Skin epidermis (tissue), 12 donors: ENCODE data around the gene RBM34.
A peak's percentile ranks its signal among the peaks of the same experiment; 100 is the strongest.
"Not testable (repeated sequence)": the region's sequence is repeated elsewhere in the genome, so short reads cannot be mapped to it uniquely, and the experiment has no call there.

Experiments used
- H3K27ac ChIP-seq, 21 experiments: fragments of 200-600 bp; sonication (generic) in 11 of 21; one replicate each; pipeline ENCODE4 v1.5.0; 2020; ENCODE audit warnings: mild to moderate bottlenecking in 3 of 21, inconsistent platforms in 2 of 21, moderate library complexity in 2 of 21
- H3K4me3 ChIP-seq, 7 experiments: fragments of 200-600 bp; sonication (generic) in 2 of 7; one replicate each; pipeline ENCODE4 v1.5.0; 2020; ENCODE audit warnings: inconsistent platforms in 2 of 7, mild to moderate bottlenecking in 2 of 7, moderate library complexity in 1 of 7

The RBM34 gene

DNA sequence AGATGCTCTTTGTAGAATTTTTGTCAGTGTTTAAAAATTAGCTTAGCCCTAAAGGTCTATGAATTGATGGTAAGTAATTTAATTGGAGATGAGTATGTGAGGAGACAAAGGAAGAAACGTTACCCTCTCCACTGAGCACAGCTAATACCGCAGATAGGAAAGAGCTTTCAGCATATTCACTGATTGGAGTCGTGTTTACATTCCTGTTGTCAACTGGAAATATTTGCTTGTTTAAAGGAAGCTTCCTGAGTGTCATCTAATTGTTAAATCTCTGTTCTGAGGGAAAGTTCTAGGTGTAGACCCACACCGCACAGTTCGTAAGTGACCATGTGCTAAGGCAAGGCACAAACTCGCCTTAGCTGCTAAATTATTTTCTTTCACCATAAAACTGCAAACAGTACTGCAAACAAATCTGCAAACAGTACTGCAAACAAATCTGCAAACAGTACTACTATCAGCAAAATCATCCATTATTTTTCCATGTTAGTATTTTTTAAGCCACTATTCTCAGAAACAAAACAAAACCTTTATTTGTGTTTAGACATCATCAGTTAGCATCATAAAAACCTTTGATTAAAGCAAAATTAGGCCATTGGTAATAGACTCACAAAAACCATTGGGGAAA, 65.0 kb downstream of the RBM34 start:
- Histone ChIP-seq H3K4me3 (no peak overlapping the region), H3K27ac (no peak overlapping the region)

DNA sequence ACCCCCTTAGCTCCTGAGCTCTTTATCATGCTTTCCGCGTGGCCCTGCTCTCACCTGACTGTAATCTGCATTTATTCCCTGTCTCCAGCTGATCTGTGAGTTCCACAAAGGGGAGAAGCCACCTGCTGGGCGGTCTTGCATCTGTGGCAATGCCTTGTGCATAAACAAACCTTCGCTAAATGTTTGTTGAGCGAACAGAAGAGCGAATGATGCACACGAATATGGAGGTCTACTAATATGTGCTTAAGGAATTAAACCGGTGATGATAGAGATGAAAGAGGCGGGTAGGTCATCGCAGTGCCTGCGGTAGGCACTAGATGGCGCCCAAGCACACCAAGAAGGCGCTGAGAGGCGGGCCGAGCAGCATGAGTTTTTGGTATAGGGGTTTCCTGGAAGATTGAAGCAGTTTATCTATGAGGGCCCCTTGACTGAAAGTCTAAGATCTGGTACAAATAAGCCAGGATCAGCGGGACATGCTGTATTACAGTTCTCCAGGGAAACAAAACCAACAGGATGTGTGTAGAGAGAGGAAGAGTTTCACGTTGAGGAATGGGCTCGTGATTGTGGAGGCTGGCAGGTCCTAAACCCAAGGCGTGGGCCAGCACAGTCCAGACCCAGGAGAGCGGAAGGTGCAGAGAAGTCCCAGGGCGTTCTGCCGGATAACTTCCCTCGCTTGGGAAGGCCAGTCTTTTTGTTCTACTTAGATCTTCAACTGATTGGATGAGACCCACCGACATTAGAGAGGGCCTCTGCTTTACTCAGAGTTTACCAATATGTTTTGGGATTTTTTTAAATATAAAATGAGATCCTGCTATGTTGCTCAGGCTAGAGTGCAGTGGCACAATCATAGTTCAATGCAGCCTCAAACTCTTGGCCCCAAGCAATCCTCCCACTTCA, 67.1 kb downstream of the RBM34 start:
- Histone ChIP-seq H3K4me3 (no peak overlapping the region), H3K27ac (no peak overlapping the region)

GRCh38 chr1:235093013-235093695, 67.9 kb downstream of the RBM34 start:
- no peak overlapping the region for H3K4me3 ChIP-seq
- H3K27ac ChIP-seq = no peak overlapping the region

DNA sequence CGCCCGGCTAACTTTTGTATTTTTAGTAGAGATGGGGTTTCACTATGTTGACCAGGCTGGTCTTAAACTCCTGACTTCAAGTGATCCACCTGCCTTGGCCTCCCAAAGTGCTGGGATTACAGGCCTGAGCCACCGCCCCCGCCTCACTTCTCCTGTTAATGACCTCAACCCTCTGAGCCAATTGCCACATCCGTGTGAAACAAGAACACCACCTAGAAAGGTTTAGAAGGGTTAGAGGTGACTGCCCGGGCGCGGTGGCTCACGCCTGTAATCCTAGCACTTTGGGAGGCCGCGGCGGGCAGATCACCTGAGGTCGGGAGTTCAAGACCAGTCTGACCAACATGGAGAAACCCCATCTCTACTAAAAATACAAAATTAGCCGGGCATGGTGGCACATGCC, 68.6 kb downstream of the RBM34 start:
- H3K27ac ChIP-seq, H3K4me3 ChIP-seq: not testable (repeated sequence)

DNA sequence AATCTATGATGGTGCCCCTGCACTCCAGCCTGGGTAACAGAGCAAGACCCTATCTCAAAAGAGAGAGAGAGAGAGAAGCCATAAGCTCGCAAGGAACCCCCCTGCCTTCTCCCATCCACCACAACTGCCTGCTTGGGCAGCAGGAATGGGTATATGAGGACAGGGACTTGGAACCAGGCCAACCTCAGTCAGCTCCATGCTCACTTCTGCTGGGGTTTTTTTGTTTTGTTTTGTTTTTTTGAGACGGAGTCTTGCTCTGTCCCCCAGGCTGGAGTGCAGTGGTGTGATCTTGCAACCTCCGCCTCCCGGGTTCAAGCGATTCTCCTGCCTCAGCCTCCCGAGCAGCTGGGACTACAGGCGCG, 69.0 kb downstream of the RBM34 start:
- H3K4me3 ChIP-seq, H3K27ac ChIP-seq: not testable (repeated sequence)

DNA sequence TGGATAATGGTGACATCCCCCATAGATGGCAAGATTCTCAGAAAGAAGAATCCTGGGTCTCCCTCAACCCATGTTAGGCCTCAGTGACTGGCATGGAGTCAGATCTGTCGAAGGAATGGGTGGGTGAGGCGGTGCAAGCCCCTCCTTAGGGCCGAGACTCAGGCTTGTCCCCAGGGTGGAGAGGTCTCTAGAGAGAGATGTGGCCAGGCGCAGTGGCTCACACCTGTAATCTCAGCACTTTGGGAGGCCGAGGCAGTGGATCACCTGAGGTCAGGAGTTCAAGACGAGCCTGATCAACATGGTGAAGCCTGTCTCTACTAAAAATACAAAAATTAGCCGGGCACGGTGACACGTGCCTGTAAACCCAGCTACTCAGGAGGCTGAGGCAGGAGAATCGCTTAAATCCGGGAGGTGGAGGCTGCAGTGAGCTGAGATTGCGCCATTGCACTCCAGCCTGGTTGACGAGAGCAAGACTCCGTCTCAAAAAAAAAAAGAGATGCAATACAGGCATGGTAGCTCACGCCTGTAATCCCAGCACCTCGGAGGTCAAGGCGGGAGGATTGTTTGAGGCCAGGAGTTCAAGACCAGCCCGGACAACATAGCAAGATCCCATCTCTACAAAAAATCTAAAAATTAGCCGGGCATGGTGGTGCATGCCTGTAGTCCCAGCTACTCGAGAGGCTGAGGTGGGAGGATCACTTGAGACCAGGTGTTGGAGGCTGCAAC, 69.6 kb downstream of the RBM34 start:
- H3K27ac ChIP-seq = peak overlapping the region in 2 of 21 experiments; percentile 2 to 58
- not testable (repeated sequence) for H3K4me3 ChIP-seq

DNA sequence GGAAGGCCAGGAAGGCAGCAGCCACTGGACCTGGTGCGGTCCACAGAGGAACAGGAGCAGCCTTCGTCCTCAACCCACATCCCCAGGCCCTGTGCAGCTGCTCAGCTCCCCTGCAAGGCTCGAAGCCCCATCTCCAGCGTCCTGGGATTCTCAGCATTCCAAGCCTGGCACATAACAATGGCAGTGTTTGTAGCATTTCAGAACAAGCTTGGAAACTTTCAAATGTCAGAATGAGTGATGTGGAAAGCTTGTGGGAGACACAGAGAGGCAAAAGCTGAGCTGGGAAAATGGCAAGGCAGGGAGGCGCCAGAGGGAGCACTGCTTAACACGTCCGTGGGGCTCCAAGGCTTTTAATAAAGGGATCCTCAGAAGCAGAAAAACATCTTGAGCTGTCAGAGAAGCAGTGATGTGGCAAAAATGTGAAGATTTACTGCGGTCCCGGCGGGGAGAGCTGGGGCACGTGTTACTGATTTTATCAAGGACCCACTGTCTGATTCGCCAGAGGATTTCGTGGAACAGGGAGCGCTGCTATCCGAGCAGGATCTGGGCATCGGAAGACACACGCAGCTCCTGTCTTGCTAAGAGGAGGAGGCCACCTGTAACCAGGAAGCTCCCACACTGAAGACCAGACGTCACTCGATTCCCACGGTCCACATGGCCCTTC, 70.5 kb downstream of the RBM34 start:
- H3K4me3 ChIP-seq = no peak overlapping the region
- H3K27ac ChIP-seq = peak overlapping the region in 4 of 21 experiments; percentile 2 to 58 (median 24)

DNA sequence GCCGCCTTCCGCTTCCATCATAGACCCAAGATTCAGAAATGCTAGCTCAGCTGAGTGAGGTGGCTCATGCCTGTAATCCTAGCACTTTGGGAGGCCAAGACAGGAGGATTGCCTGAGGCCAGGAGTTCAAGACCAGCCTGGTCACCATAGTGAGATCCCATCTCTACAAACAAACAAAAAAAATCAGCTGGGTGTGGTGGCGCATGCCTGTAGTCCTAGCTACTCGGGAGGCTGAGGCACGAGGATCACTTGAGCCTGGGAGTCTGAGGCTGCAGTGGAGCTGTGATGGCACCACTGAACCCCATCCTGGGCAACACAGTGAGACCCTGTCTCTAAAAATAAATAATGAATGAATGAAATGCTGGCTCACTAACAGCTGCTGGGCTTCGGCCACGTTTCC, 72.1 kb downstream of the RBM34 start:
- Histone ChIP-seq H3K27ac (no peak overlapping the region), H3K4me3 (no peak overlapping the region)

GRCh38 chr1:235088430-235088829, 72.6 kb downstream of the RBM34 start:
- no peak overlapping the region for H3K27ac ChIP-seq
- no peak overlapping the region for H3K4me3 ChIP-seq

DNA sequence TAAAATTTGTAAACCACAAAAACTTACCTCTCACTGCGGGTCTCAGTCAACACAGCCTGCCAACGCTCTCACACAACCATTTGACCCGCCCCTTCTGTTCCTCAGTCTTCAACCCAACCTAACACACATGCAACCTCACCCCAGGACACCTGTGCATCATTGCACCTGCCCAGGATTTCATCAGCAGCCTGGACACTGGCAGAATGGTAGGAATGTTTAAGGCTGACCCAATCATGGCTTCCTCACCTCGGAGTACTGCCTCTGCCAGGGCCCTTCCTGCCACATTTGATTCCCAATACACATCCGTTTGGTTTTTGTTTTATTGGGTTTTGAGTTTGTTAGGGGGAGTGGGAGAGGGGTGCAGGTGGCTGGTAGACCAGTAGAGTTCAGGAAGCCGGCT, 73.1 kb downstream of the RBM34 start:
- H3K4me3 ChIP-seq = no peak overlapping the region
- no peak overlapping the region for H3K27ac ChIP-seq

GRCh38 chr1:235085411-235086117, 75.5 kb downstream of the RBM34 start:
- H3K4me3 ChIP-seq, H3K27ac ChIP-seq: not testable (repeated sequence)
